GM19025 (cell line): ENCODE data around the gene SDCCAG8.
"Not testable (repeated sequence)": the region's sequence is repeated elsewhere in the genome, so short reads cannot be mapped to it uniquely, and the experiment has no call there.

Experiments used
- ATAC-seq: cut with Tn5 transposase; IDR thresholded peaks from one replicate; pipeline ENCODE4 v1.9.1; 2021; ENCODE audit warnings: mild to moderate bottlenecking, low read depth, moderate library complexity; ENCODE audit not compliant: unreplicated experiment

The SDCCAG8 gene

DNA sequence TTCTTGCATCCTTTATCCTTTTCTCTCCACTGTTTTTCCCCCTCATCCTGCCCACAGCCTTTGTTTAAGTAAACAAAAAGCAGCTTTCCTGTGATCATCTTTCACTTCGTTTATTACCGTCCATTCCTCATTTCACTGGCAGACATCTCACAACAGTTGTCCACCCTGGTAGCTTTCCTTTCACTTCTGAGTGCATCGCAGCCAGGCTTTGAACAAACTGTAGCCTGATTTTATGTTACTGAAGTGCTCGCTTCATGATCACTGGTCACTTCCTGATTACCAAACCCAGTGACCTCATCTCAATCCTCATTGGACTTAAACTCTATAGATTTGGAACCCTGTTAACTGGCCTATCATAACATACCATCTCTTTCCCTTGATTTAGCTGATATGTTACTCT is 67.7 kb downstream of the SDCCAG8 start:
- no peak for ATAC-seq

DNA sequence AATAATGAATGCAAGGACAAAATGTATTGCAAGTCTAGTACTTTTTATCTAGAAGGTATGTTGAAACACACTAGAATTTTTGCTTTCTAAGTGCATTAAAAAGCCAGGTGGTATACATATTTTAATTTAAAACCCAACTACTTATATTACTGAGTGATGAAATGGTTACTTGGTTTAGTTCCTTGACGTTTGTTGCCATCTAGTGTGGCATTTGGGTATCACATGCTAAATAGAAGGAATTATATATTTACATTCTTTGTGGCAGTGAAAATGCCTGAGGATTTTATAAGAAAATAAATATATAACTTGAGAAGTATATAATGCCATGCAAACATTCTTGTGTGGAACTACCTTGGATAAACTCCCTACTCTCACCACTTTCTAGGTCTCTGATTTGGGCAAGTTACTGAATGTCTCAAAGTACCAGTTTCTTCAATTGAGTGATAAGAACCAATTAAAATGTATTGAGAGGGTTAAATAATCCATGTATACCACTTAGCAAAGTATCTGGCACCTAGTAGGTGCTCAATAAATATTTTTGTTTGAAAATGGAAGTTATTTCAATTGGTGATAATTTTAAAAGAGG is 69.6 kb downstream of the SDCCAG8 start:
- ATAC-seq: no peak

DNA sequence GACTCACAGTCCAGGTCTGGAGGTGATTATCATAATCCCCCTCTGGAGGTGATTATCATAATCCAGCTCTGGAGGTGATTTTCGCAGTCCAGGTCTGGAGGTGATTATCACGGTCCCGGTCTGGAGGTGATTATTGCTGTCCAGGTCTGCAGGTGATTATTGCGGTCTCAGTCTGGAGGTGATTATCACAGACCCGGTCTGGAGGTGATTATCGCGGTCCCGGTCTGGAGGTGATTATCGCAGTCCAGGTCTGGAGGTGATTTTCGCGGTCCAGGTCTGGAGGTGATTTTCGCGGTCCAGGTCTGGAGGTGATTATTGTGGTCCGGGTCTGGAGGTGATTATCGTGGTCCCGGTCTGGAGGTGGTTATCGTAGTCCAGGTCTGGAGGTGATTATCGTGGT is 76.6 kb downstream of the SDCCAG8 start:
- no peak for ATAC-seq

DNA sequence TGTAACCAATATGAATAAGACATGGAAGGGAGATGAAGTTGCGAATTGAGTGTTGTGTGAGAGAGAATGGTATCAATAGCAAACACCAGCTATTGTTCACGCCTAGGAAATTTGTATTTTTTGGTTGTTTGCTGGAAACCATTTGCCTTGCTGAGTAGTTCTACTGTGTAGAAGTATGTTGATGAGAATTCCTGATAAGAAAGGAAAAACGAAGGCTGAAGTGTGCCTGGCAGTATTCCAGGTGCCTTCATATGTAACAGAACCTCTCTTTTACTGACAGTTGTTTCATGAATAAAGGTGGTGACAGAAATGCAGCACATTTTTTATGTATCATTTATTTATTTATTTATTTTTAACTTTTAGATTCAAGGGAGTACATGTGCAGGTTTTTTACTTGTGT is 79.5 kb downstream of the SDCCAG8 start:
- no peak for ATAC-seq

DNA sequence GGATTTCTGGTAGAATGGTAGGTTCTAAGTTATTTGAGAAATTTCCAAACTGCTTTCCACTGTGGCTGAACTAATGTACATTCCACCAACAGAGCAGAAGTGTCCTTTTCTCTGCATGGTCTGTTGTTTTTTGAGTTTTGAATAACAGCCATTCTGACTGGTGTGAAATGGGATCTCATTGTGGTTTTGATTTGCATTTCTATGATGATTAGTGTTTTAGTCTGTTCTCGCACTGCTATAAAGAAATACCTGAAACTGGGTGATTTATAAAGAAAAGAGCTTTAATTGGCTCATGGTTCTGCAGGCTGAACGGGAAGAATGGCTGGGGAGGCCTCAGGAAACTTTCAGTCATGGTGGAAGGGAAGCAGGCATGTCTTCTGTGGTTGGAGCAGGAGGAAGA is 80.3 kb downstream of the SDCCAG8 start:
- ATAC-seq: no peak

DNA sequence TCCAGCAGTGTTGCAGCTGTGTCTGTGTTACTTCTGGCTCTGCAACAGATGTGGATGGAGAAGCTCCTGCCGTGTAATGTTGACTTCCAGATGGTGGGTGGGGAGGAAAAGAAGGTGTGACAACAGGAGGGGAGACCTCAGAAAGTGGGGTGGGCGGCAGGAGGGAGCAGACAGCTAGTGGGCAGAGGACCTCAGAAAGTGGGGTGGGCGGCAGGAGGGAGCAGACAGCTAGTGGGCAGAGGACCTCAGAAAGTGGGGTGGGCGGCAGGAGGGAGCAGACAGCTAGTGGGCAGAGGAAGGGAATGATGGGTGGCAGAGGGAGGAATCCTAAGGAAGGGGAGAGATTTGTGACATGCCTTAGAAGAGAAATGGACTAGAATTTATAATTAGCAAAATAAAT is 83.0 kb downstream of the SDCCAG8 start:
- not testable (repeated sequence) for ATAC-seq

DNA sequence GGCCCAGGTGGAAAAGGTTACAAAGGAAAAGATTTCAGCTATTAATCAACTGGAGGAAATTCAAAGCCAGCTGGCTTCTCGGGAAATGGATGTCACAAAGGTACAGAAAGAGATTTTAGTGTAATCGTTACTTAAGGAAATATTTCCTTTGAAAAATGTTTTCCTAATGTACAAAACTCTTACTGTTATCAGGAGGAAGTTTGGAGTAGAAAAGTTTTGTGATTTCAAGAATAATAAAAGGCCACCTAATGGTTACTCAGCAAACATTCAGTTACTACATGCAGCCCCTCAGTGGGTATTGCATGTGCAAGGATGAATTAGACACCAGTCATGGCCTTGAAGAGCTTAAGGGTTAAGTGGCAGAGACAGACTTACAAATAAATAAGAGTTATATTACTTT is 85.2 kb downstream of the SDCCAG8 start:
- no peak for ATAC-seq

DNA sequence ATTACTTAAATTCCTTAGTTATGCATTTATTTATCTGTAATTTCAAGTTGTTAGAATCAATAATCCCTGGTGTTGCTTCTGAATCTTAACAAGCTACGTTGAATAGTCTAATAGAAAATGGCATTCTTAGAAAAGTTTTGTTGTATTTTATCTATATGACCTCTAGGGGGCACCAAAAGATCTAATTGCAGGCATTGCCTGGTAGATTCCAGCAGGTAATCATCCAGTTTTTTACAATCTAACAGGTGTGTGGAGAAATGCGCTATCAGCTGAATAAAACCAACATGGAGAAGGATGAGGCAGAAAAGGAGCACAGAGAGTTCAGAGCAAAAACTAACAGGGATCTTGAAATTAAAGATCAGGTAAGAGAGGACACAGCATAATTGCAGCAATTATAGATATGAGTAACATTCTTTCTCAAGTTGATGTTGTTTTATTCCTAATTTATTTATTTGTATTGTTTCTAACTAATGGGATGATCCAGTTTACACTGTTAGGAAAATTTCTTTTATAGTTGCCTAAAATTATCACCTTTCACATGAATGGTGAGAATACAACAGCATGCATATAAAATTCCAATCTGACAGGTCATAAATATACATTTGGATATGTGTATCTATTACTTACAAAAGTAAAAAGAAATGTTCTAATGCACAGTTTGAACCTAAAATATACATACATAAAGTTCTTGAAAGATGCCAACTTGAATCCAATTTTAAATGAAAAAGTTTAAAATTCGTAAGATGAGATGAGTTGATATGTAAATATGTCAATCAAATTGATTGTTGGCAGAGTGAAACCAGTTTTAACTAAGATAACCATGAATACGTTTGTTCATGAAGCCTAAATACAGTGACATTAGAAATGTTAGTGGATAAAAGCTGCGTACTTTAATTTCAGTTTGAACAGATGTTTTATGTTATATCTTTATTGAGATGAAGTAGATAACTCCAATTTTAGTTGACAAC is 88.4 kb downstream of the SDCCAG8 start:
- no peak for ATAC-seq

DNA sequence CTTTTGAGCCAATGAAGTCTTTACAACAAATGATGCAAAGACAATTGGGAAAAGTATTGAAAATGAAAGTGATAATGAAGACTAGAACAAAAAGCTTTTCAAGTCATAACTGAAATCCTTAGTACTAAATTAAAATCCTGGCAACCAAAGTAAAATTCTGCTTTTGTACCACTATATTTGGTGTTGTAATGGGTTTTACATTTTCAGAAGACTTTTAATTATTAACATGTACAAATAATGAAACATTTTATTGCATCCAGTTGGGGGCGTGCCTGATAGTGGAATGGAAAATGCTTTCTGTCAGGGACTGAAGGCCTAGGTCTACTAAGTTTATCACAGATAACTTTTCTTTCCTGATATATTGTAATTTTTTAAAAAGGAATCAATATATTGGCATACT is 89.4 kb downstream of the SDCCAG8 start:
- no peak for ATAC-seq

DNA sequence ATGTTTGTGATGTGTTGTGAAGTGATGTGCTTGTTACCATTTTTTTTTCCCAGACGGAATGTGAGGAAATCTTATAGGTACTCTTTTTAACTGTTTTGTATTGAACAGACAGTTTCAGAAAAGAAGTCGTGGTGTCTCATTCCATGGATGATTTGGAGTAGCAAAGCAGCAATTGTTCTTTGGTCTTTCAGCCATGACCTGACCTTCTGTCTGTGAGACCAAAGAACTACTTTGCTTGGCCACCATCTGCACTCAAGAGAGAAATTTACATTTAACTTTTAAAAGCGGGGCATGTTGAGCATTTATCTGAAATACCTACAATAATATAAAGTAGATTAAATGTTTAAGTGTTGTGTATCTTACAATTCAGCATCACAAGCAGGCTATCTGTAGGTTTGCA is 90.2 kb downstream of the SDCCAG8 start:
- ATAC-seq: no peak

DNA sequence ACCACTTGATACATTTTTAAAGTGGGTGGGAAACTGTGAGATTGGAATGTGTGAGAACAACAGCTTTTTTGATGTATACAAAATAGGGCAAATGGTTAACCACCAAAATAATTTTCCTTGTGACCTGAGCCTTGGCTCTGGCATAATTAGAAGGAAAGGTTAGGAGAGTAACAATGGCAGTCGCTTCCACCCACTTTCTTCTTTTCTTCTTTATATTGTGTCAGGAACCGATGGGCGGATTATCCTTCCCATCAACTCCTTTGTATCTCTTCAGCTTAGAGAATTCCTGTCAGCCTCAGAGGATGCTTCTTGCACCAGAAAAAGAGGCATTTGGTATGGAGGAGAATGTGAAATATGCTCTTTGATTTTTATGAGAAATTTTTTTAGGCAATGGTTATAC is 90.6 kb downstream of the SDCCAG8 start:
- ATAC-seq: no peak

DNA sequence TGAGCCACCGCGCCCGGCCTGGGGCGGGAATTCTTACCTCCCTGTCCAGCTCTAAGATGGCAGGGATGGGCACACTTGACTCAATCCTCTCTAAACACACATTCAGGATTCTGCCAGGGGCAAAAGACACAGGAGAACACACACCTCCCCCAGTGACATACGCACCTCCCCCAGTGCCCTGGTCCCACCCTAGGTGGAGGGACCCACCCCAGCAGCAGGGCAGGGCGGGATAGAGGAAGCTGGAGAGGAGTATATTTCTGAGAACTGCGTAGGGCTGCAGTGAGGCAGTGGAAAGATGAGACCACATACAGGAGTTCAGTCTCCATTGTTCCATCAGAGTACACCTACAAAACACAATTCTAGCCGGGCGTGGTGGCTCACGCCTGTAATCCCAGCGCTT is 92.5 kb downstream of the SDCCAG8 start:
- no peak for ATAC-seq

DNA sequence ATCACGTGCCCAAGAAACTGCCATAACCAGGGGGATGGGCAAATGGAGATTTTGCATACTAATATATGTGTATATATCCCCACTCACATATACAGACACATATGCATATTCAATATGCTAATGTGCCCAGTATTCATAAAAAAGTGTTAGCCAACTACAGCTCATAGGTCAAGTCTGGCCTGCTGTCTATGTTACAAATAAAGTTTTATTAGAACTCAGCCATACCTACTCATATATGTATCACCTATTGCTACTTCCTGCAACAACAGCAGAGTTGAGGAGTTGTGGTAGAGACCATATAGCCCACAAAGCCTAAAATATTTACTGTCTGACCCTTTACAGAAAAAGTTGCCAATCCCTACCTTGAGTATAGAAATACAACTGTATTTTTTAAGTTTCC is 93.3 kb downstream of the SDCCAG8 start:
- no peak for ATAC-seq

DNA sequence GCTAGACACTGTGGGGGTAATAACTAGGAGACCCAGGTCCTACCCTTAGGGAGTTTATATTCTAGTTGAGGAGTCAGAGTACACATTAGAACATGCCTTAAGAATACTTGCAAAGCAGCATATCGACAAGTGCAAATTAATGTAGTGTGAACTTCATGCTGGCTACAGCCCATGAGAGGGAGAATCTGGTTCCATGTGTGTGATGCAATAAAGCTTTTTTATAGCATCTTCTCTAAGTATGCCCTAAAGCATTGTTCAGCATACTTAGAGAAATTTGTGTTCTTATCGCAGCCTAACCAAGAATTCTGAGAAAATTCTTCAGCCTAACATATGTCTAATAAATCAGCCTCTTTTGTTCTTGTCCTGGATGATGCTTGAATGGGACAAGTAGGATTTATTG is 95.5 kb downstream of the SDCCAG8 start:
- no peak for ATAC-seq

DNA sequence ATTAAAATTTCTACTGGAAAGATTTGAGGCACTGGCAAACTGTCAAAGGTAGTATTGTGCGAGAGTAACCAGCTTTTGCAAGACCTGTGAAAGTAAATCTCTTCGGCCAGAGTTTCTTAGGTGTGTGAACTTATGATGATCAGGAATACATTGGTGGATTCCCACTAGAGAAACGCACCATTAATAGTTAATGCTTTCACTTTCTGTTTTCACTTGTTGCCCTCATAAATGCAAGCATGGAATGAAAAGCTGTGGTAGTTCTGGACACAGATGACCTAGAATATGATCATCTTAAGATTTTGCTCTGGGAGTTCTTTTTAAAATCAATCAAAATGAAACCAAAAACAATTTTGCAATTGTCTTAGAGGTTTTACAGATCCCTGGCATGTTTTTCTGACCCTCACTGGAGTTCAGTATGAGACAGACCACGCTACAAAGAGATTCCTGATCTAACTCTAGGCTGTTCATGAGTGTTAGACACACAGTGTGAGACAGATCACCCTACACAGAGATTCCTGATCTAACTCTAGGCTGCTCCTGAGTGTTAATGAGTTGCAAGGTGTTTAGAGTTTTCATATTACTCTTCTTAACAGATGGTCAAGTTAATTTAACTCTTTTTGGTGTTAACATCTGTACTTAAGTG is 98.8 kb downstream of the SDCCAG8 start:
- ATAC-seq: peak; percentile 71

DNA sequence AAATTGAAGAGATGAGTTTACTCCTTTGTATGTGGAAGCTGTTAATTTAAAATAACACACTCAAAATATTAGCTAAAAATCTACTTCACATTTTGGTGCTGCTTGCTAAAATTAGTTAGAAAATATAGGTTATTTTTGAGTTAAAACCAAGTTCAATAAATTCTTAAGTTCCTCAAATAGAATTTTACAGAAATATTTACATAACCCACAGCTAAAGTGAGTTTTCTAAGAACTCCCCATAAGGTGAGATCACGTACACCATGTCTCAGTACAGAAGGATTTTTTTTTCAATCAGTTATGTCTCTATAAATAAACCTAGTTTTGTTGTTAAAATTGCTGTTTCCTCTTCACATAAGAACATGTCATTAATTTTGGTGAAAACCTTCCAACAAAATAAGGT is 108.0 kb downstream of the SDCCAG8 start:
- ATAC-seq: no peak

DNA sequence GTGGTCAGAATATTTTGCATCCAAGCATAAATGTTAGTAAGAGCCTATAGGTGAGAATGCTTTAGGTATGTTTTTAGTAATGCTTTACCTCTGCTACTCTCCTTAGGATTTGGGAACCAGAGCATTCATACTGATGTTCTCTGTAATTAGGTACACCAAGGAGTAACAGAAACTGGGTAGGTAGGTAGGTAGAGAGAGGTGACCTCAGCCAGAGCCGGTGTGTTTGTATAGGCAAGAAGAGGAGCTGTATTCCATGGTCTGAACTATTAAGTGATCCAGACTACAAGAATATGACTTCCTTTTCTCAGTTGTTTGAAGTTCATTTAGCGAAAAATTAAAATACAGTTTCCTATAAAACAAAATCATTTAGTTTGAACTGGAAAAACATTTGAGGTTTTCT is 108.5 kb downstream of the SDCCAG8 start:
- ATAC-seq: no peak

DNA sequence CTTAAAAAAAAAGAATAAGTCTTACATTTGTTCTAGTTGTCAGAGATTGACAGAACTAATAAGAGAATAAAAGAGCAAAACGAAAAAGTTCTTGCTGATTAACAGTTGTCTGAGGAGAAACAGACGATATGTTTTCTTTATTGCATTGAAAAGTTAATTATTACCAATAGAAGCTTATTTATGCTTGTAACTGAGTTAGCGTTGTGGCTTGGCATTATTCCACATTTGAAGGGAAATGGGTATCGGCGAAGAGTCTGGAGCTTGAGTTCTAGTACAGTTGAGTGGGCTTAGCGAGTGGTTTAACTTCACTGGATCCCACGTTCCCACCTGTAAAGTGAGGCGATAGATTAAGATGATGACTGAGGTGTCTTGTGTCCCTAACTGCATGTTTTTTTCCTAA is 109.0 kb downstream of the SDCCAG8 start:
- ATAC-seq: no peak

DNA sequence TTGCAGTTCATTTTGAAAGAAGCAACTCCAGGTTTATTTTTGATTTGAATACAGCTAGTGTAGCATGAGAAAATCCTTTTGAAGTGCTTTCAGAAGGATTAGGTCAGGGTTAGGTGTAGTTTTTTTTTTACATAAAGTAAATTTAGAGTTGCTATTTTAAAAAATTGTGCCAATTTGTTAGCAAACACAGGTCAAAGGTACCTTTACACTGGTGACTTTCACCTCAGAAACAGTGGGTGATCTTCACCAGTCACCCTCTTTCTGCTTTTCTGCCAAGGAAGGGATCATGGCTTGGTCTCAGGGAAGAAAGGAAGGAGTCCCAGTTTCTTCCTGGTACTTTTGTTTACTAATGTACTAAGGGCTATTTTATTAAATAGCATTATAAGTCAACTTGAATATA is 111.5 kb downstream of the SDCCAG8 start:
- ATAC-seq: no peak

DNA sequence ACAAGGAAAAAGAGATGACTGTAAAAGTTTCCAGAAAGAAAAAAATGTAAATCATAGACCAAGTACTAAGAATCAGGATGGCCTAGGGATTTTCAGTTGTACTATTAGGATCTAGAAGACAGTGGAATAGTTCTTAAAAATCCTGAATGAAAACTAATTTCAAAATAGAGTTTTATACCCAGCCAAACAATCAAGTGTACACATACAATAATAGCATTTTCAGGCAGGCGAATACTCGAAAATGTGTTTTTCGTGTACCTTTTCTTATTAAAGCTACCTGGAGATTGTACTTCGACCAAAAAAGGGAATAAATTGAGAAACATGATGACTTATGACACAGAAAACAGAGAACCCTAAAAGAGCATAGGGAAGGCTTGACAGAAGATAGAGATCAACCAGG is 118.6 kb downstream of the SDCCAG8 start:
- no peak for ATAC-seq

DNA sequence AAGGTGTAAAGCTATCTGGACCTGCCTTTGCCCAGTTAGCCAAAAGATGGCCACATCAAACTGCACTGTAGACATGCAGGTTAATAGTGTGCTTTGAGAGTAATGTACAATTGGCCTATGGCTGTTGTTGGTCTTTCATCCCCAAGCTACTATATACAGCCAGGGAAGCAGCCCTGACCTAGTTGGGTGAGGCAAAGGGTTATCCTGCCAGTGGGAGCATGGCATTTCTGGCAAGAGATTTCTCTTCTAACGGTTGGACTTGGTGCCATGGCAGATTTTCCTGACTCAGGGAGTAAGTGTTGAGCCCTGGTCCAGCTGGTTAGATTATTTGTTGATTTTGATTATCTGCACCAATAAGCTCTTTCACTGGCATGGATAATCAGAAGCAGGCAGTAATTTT is 119.8 kb downstream of the SDCCAG8 start:
- ATAC-seq: no peak

DNA sequence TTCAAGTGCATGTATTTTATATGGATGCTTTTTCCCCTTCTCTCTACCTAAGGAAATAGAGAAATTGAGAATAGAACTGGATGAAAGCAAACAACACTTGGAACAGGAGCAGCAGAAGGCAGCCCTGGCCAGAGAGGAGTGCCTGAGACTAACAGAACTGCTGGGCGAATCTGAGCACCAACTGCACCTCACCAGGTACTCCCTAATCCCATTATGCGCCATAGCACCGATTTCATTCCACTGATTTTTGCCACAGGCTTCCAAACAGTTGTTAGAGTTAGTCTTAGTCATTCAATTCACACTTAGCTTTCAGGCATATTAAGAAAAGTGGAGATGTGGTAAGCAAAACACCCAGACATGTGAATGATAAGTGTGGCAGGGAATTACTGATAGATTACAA is 122.8 kb downstream of the SDCCAG8 start:
- no peak for ATAC-seq
